NK-92 (cell line): Measurements from ENCODE around the gene LARP6.

Experiments
- DNase-seq: peaks from one replicate; lab custom pipeline; 2025; ENCODE audit not compliant: unreplicated experiment; lab: John Stamatoyannopoulos, UW

The LARP6 gene

DNA sequence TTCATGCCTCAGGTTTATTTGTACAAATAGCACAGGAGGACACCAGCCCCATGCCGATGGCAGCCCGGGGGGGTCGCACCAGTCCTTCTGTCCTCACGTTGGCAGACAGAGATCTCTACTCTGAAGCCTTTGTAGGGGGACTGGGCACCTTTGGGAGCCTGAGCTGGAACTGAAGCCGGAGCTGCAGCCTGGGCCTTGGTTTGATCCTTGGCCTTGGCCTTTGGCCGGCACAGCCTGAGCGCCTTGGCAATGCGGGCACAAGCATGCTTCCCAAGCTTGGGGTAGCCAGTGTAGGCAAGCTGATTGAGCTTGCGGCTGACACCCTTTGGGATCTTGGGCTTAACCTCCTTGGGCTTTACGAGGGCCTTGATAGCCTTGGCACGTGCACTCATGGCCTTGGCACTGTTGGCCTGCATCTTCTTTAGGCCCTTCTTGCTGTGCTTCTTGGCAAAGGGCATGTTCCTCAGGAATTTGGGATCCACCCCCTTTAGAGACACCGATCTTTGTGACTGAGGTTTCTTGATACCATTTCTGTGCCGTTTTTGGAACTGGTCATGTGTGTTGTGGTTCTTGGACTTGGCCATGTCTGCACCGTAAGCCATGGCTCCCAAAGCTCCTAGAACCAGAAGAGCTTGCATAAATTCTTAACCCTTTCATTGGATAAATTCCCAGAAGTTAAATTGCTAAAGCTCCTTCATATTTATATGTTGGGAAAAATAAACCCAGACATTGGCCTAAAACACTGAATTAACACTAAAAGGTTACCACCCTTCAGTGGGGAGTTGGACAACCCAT, 57.2 kb downstream of the LARP6 start:
- no peak for DNase-seq

DNA sequence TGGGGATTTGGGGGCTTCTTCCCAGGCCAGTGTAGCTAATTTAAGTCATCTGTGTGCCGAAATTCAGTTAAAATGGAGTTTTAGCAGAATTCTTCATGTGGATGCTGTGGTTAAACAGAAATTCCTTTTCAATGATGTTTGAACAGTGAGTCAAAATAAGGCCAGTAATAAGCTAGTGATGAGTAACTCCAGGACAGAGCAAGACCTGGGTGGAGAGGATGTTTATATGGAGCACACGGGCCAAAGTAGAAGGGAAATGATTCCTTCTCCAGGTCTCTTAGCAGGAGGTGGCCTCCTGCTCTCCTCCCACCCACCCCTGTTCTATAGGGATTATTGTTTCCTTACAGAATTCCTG, 58.7 kb downstream of the LARP6 start:
- DNase-seq, result no peak

DNA sequence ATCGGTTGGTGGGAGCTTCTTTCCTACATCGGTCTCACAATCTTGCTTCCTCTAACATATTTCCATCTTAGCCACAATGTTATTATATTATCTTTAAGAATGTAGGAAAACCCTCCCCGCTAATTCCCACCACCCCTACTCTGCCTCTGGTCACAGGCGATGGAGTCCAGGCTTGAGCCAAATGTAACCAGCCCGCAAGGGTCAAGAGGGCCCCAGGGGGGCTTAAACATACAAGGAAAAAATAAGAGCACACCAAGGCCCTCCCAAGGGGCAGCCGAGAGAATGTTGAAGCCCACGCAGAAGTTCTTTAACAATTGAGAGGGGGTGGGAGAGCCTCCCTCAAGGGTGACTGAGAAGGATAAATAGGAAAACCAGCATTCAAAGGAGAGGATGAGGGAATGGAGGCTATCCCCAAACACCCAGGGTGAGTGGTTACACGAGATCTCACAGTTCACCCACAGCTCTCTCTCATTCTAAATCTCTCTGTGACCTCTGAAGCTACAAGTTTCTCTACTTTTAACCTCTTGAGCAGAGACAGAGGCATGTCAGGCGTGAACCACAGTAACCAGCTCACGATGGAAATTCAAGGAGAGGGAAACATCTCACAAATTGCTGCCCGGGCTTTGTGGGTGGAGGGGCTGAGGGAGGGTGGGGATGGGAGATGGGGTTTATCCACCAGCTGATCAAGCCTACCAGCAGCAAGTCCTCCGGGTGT, 59.2 kb downstream of the LARP6 start:
- DNase-seq, result no peak

DNA sequence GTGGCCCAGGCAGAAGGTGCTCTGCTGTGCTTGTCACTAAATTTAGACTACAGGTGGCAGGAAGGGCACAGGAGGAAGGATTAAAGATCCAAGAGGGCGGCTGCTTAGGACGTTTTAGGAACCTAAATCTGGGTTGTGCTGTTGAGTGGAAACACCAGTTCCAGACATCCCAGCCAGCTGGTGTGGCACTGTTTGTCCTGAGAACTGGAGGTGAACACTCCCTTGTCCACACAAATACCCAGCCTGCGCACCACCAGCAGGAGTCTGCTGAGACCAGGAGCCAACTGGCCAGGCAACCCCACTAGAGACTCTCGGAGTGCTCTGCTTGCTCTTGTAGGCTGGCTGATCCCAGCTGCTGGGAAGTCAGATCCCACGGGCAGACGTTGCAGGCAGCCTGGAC, 60.3 kb downstream of the LARP6 start:
- DNase-seq, result no peak

DNA sequence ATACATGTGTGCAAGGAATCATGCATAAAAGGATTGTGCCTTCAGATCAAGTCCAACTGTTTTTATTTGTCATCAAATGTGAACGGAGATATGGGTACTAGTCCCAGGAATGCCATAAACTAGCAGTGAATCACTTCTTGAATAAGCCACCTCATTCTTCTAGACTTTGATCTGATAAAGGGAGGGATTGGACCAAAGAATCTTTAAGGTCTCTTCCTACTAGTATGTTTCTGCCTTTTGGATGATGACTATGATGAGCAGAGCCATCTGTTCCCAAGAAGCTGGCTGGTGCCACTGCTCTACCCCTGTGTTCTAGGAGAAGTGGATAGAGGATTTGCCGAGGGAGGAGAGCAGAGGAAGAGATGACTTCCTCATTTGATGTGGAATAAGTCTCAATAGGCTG, 61.8 kb downstream of the LARP6 start:
- no peak for DNase-seq

GRCh38 chr15:70791259-70791658, 62.7 kb downstream of the LARP6 start:
- no peak for DNase-seq

GRCh38 chr15:70789213-70789612, 64.7 kb downstream of the LARP6 start:
- no peak for DNase-seq

- DNase-seq, result no peak
Observed at GRCh38 chr15:70788114-70789049, 65.6 kb downstream of the LARP6 start.

- DNase-seq, result no peak
Observed at GRCh38 chr15:70786996-70787395, 67.0 kb downstream of the LARP6 start.

- DNase-seq, result no peak
Observed at GRCh38 chr15:70783610-70784022, 70.3 kb downstream of the LARP6 start.

GRCh38 chr15:70783041-70783440, 70.9 kb downstream of the LARP6 start:
- DNase-seq, result no peak

GRCh38 chr15:70781236-70781635, 72.7 kb downstream of the LARP6 start:
- DNase-seq, result no peak
